Left renal pelvis (tissue), 4 donors: Measurements from ENCODE around the gene KIRREL3. TPM values are rescaled to one million over a fixed set of nuclear protein-coding genes. Genes with fewer than 3 reads are reported as not detected.

Experiments used
- DNase-seq, 4 donors: peaks; one replicate each; pipeline ENCODE4 v3.0.0-alpha.2; 2013; ENCODE audit warnings: low read depth in 4 of 4, low spot score in 3 of 4
- polyA plus RNA-seq, 4 donors: library from polyadenylated mRNA; unstranded; fragments of 120-200 nt; gene quantifications; one replicate each; pipeline ENCODE4 v1.2.1, GENCODE V29; 2013; ENCODE audit not compliant: insufficient read length in 4 of 4

Gene KIRREL3
- polyA plus RNA-seq, 4 donors = 1.9 to 11.5 (median 2.3) TPM

- DNase-seq = no peak
Measured at GRCh38 chr11:126591966-126592489, 408.5 kb downstream of the KIRREL3 start.

- no peak for DNase-seq
Measured at GRCh38 chr11:126589492-126589803, 411.1 kb downstream of the KIRREL3 start.

DNA sequence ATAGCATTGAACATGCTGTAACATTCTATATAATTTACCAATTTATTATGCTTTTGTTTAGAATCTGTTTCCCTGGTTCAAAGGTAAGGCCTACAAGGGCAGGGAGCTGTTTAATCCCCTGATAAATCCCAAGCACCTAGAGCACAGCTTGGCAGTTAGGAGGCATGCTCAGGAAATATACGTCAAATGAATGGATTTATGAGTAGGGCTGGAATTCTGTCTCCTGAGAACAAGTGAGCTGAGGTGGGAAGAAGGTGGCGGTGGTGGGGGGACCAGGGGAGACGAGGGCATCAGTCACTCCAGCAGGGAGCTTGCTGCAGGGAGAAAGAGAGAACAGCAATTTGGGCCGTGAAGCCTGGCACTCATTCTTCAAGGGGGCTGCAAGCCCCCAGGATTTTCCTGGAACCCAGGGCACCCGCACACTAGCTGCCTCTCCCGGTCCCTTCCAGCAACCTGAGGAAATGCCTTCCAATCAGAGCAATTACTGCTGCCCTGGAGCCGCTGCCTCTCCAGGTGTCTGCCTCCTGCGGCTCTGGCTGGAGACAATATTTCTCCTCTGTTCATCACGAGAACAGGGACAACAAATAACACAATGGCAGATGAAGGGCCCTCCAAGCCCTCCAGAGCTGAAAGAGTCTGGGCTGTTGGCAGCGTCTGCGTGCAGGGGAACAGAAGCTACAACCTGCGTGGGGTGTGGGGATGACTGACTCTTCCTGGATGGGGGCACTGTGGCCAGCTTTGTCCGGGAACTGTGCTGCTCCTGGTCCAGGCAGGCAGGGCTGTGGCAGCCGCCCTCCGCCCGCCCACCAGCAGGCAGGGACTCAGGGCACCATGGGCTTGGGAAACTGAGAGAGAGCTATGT, 411.7 kb downstream of the KIRREL3 start:
- no peak for DNase-seq

GRCh38 chr11:126587541-126587940, 413.0 kb downstream of the KIRREL3 start:
- DNase-seq = no peak

DNA sequence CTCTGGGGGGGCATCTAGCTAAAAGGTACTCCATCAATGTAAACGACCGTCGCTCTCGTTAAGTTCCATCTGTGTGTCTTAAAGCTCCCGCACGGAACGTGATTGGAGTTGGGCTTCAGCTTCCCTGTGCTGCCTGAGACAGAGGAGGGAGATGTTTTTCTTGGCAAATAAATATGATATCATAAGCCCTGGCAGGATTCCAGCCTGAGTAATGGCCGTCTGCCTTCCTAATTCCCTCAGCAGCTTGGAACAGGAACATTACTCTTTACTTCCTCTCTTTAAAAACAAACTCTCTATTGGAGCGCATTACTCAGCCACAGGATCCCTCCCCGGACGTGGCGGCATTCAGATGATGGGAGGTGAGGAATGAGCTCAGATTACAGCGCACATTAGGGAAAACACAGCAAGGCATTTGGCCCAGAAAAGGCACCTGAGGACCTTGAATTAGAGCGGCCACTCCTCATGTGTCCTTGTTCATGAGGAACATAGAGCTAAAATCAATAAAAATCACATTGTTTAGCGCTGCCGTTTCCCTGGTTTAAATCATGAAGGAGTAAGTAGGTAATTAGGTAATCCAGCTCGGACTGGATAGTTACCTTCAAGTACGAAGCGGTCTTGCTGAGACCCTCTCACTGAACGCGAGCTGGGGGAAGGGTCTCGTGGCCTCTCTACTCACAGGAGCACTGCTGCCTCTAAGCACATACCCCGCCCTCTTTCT, 414.6 kb downstream of the KIRREL3 start:
- DNase-seq = peak; percentile 69 to 81 (median 78)

DNA sequence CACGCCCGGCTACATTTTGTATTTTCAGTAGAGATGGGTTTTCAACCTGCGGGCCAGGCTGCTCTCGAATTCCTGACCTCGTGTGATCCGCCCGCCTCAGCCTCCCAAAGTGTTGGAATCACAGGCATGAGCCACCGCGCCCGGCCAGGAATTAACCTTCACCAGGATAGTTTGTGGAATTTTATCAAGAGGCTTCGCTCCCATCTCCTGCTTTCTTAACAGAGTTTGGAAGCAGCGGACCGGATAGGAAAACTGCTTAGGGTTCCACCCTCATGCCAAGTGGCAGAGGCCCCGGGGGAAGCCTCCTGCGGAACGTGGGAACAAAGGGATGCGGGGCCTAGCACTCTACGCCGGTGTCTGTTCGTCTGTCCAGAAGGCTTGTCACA, 415.2 kb downstream of the KIRREL3 start:
- no peak for DNase-seq

DNA sequence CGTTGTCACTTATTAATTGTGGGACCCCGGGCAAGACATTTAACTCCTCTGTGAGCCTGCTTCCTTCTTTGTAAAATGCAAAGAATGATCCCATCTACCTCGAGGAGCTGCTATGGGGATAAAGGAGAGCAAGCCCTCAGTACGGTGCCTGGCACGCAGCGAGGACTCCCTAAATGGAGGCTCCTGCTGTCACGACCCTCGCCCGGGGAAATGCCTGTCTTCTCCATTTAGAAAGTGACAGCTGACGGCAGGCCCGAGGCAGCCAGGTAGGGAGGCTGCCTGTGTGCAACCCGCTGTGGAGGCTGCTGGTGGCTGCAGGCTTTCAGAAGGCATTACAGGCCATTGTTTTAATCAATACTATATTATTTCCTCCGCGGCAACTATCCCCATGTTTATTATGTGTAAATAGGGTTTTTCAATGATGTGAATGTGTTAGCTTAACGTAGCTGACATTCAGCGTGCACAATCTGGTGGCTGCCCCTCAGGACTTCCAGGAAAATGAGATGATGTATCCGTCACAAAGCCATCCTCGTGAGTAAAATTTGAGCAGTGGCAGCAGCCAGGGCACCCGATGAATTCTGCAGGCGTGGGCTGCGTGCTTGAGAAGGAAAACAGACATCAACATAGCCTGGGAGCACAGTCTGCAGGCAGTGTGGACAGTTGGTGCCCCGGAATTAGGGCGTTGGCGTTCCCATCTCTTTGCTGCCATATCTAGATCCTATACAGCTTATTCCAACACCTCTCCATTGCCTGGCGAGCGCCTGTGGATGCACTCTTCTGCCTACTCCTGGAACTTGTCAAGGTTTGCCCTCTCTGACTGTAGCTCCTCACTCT, 416.8 kb downstream of the KIRREL3 start:
- no peak for DNase-seq

DNA sequence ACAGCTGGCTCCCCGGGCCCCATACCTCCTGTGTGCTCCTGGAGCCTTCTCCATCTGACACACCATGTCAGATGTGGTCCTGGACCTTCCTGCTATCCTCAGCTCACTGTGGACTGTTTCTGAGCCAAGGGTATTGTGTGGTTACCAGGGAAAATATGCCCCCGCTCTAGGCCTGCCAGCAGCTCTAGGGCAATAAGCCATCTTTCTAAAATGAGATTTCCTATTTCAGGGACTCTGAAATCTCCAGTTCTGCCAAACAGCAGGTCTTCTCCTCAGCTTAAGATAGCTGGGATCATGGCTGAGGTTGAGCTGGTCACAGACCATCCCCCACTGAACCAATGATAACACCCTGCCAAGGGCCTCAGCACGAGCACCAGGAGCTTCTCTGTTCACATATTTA, 417.5 kb downstream of the KIRREL3 start:
- DNase-seq = no peak

- DNase-seq = no peak
Measured at GRCh38 chr11:126581871-126582648, 418.5 kb downstream of the KIRREL3 start.

DNA sequence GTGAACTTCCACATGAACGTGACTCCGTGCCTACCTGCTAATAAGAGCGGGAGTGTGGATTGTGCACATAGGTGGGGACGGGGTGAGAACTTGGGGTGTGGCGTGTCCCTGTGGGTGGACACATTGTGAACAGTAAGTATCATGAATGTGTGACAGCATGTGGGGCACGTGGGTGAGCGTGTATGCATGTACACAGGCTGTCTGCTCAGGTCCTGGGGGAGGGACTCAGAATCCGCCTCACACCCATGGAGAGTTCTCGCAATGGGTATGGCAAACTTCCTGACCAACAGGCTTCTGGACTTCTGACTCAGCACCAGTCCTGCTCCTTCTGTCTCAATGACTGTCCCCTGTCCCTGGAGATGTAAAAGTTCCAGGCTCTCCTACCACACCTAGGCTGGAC, 422.1 kb downstream of the KIRREL3 start:
- no peak for DNase-seq

- no peak for DNase-seq
Measured at GRCh38 chr11:126578021-126578420, 422.5 kb downstream of the KIRREL3 start.

- no peak for DNase-seq
Measured at GRCh38 chr11:126575849-126576248, 424.7 kb downstream of the KIRREL3 start.

DNA sequence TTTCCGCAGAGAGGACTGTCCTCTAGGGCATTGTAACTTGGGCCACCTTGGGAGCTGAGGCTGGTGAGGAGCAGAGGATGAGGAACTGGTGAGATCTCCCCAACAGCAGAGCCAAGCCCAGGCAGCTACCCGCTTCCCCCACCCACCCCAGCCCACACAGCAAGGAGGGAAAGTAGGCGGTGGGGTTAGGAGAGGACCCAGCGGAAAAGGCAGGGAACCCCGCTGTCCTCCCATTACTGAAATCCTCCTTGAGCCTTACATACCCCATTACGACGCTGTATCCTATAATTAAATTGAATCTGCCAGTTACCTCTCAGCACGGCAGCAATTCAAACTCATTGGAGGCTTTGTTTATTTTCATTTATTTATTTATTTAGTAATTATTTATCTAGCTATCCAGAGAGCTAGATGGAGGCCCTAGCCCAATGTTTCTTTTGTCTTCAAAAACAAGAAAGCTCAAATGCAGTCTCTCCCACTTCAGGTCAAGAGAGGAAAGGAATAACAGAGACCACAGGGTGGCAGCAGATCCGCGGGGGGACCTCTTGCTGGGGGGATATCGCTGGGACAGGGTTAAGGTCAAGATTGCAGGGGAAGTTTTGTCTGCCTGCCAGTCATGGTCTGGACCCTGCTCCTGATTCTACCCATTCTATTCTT, 427.1 kb downstream of the KIRREL3 start:
- DNase-seq = no peak

DNA sequence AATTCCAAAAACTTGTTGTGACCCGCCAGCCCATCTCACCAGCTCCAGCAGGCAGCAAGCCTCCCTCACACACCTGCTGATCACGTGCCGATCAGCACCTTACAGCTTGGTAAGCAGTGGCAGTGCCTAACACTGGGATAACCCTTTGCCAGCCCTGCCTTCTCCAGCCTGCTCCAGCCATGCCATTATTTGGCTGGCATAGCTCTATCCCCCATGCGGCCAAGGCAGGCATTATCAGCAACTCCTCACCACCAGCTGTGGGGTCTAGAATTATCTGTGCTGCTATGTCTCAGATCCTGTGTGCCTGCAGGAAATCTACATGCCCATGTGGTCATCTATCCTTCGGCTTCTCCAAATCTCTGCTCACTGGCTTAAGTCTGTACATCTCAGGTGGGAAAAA, 430.1 kb downstream of the KIRREL3 start:
- no peak for DNase-seq

DNA sequence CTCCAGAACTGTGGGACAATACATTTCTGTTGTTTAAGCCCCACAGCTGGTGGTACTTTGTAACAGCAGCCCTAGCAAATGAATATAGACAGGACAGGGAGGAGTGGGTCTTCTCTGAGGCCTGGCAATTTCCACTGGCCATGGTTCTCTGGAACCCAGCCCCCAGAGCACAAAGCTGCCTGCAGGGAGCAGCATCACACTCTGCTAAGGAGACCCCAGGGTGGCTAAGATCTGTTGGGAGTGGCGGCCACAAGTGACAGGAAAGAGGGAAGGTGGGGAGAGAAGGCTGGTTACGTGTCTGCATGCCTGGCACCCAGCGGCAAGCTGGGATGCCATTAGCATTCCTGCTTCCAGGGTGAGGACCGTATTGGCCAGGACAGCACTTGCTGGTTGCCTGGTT, 433.2 kb downstream of the KIRREL3 start:
- DNase-seq = no peak

DNA sequence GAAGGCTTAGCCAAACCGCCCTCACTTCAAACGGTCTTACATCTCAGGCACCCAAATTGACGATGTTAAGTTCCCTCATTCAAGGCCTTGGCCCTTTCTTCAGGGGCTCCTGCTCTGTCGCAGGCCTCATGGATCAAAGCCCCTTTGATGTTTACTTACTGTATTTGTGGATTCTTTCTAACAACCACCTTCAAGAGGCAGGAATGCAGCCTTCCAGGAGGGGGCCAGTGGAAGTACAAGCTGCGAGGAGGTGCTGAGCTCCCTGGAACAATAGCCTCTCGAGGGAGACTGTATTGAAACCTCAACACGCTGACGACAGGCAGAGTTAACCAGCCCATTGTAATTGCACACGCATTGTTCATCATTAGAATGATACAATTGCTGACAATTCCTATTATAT, 436.0 kb downstream of the KIRREL3 start:
- no peak for DNase-seq

DNA sequence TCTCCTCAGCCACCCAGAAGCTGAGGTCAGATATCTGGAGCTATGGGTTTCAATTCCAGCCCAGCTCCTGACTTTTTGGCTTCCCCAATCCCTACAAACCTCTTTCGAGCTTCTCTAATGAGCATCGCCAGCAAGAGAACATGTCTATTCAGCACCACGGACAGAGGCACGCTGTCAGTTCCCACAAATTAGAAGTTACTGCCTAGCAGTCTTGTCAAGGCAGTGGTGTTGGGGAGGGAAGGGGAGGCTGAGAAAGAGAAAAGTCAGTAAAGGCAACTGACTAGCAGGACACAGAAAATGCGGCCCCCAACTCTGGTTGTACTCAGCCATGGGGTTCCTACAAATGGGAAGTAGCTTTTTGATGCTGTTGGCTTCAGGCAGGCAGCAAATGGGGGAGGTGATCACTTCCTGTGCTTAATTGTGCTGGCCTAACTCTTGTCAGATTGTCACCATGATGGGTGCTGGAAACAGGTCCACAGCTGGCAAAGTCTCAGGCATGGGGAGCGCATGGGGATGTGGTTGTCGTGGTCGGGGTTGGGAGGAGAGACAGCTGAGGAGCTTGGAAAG, 439.2 kb downstream of the KIRREL3 start:
- peak; percentile 65 to 83 (median 70) for DNase-seq

- no peak for DNase-seq
Measured at GRCh38 chr11:126560221-126560620, 440.3 kb downstream of the KIRREL3 start.
